Subcutaneous abdominal adipose tissue (tissue), 5 donors: ENCODE measurements around the gene UTF1.
A peak's percentile ranks its signal among the peaks of the same experiment; 100 is the strongest.

Experiments used
- H3K27ac ChIP-seq: one replicate; pipeline ENCODE4 v1.7.0; 2013; ENCODE audit warnings: low read depth, mild to moderate bottlenecking, inconsistent platforms, low read length, moderate library complexity
- H3K27me3 ChIP-seq, 5 donors: one replicate each; pipeline ENCODE4 v1.7.0; 2013; ENCODE audit warnings: low read length in 5 of 5, inconsistent platforms in 1 of 5; ENCODE audit not compliant: control insufficient read depth in 5 of 5, insufficient read depth in 4 of 5
- H3K36me3 ChIP-seq, 5 donors: one replicate each; pipeline ENCODE4 v1.7.0; 2013; ENCODE audit warnings: low read length in 5 of 5; ENCODE audit not compliant: control insufficient read depth in 5 of 5, insufficient read depth in 5 of 5
- H3K4me1 ChIP-seq, 5 donors: one replicate each; pipeline ENCODE4 v1.7.0; 2013; ENCODE audit warnings: low read length in 5 of 5, mild to moderate bottlenecking in 3 of 5, moderate library complexity in 1 of 5; ENCODE audit not compliant: control insufficient read depth in 5 of 5, insufficient read depth in 5 of 5
- H3K4me3 ChIP-seq, 5 donors: one replicate each; pipeline ENCODE4 v1.7.0; 2013; ENCODE audit warnings: low read length in 5 of 5, low read depth in 1 of 5
- H3K9ac ChIP-seq, 5 donors: one replicate each; pipeline ENCODE4 v1.7.0; 2013; ENCODE audit warnings: low read length in 5 of 5, mild to moderate bottlenecking in 4 of 5, moderate library complexity in 3 of 5
- H3K9me3 ChIP-seq, 5 donors: one replicate each; pipeline ENCODE4 v1.7.0; 2013; ENCODE audit warnings: low read length in 5 of 5; ENCODE audit not compliant: control insufficient read depth in 5 of 5
- donor health status: healthy.
- donor health status: healthy.
- donor health status: healthy.
- donor health status: healthy.
- donor health status: healthy.

Gene UTF1

GRCh38 chr10:133230044-133230361 lies at the start of gene UTF1:
TSS of gene UTF1 (plus strand) at chr10:133230217. CDS start at chr10:133230289, 72 bp downstream.
- Histone ChIP-seq H3K9ac (no peak within 1 kb of the TSS), H3K4me1 (peaks cover 0 to 3% (median 0%) of the 10 kb centered on the region in 5 donors), H3K27ac (no peak within 1 kb of the TSS), H3K4me3 (peak within 1 kb of the TSS in 1 of 5 donors; percentile 34), H3K27me3 (peaks cover 26 to 62% (median 49%) of the 10 kb centered on the region in 5 donors), H3K36me3 (no peaks in the 10 kb centered on the region), H3K9me3 (no peaks in the 10 kb centered on the region)

GRCh38 chr10:133180965-133181639 lies 48.9 kb upstream of the UTF1 start:
- H3K27me3 ChIP-seq, result peaks cover 0 to 32% (median 22%) of the 10 kb centered on the region in 5 donors
- H3K9ac ChIP-seq, result no peak overlapping the region
- H3K36me3 ChIP-seq, result no peaks in the 10 kb centered on the region
- peaks cover 0 to 8% (median 0%) of the 10 kb centered on the region in 5 donors for H3K9me3 ChIP-seq
- no peak overlapping the region for H3K27ac ChIP-seq
- H3K4me3 ChIP-seq, result no peak overlapping the region
- H3K4me1 ChIP-seq, result no peaks in the 10 kb centered on the region

GRCh38 chr10:133182190-133182589 lies 47.8 kb upstream of the UTF1 start:
- H3K9me3 ChIP-seq, result peaks cover 0 to 6% (median 0%) of the 10 kb centered on the region in 5 donors
- H3K4me3 ChIP-seq, result no peak overlapping the region
- H3K27me3 ChIP-seq, result peaks cover 0 to 41% (median 26%) of the 10 kb centered on the region in 5 donors
- H3K36me3 ChIP-seq, result no peaks in the 10 kb centered on the region
- no peaks in the 10 kb centered on the region for H3K4me1 ChIP-seq
- no peak overlapping the region for H3K27ac ChIP-seq
- H3K9ac ChIP-seq, result no peak overlapping the region

- Histone ChIP-seq H3K4me1 (no peaks in the 10 kb centered on the region), H3K4me3 (no peak overlapping the region), H3K27me3 (peaks cover under 1 to 46% (median 30%) of the 10 kb centered on the region in 5 donors), H3K9me3 (peaks cover 0 to under 1% (median 0%) of the 10 kb centered on the region in 5 donors), H3K9ac (no peak overlapping the region), H3K36me3 (no peaks in the 10 kb centered on the region), H3K27ac (no peak overlapping the region)
Observed at GRCh38 chr10:133182791-133183645, 47.0 kb upstream of the UTF1 start.

- Histone ChIP-seq H3K27ac (no peak overlapping the region), H3K36me3 (no peaks in the 10 kb centered on the region), H3K9me3 (no peaks in the 10 kb centered on the region), H3K9ac (no peak overlapping the region), H3K4me1 (no peaks in the 10 kb centered on the region), H3K27me3 (peaks cover 4 to 48% (median 35%) of the 10 kb centered on the region in 5 donors), H3K4me3 (no peak overlapping the region)
Observed at GRCh38 chr10:133183646-133184378, 46.2 kb upstream of the UTF1 start.

- Histone ChIP-seq H3K4me3 (no peak overlapping the region), H3K36me3 (no peaks in the 10 kb centered on the region), H3K27me3 (peaks cover 11 to 53% (median 36%) of the 10 kb centered on the region in 5 donors), H3K27ac (no peak overlapping the region), H3K4me1 (no peaks in the 10 kb centered on the region), H3K9ac (no peak overlapping the region), H3K9me3 (no peaks in the 10 kb centered on the region)
Observed at GRCh38 chr10:133184591-133185244, 45.3 kb upstream of the UTF1 start.

GRCh38 chr10:133185421-133185820 lies 44.6 kb upstream of the UTF1 start:
- Histone ChIP-seq H3K27me3 (peaks cover 11 to 50% (median 31%) of the 10 kb centered on the region in 5 donors), H3K27ac (no peak overlapping the region), H3K4me1 (no peaks in the 10 kb centered on the region), H3K9me3 (no peaks in the 10 kb centered on the region), H3K9ac (no peak overlapping the region), H3K4me3 (no peak overlapping the region), H3K36me3 (no peaks in the 10 kb centered on the region)

- peaks cover 11 to 45% (median 30%) of the 10 kb centered on the region in 5 donors for H3K27me3 ChIP-seq
- no peak overlapping the region for H3K9ac ChIP-seq
- H3K27ac ChIP-seq, result no peak overlapping the region
- no peaks in the 10 kb centered on the region for H3K4me1 ChIP-seq
- H3K9me3 ChIP-seq, result no peaks in the 10 kb centered on the region
- H3K4me3 ChIP-seq, result no peak overlapping the region
- no peaks in the 10 kb centered on the region for H3K36me3 ChIP-seq
Observed at GRCh38 chr10:133185916-133186315, 44.1 kb upstream of the UTF1 start.

- H3K4me1 ChIP-seq, result no peaks in the 10 kb centered on the region
- H3K9me3 ChIP-seq, result no peaks in the 10 kb centered on the region
- no peak overlapping the region for H3K4me3 ChIP-seq
- no peak overlapping the region for H3K27ac ChIP-seq
- H3K9ac ChIP-seq, result no peak overlapping the region
- peaks cover 11 to 41% (median 24%) of the 10 kb centered on the region in 5 donors for H3K27me3 ChIP-seq
- no peaks in the 10 kb centered on the region for H3K36me3 ChIP-seq
Observed at GRCh38 chr10:133186416-133187090, 43.5 kb upstream of the UTF1 start.
